IMR-90 (cell line): ENCODE measurements around the gene CLPTM1L. TPM values are rescaled to one million over a fixed set of nuclear protein-coding genes. Genes with fewer than 3 reads are reported as not detected.

Experiments used
- ATAC-seq: fragments of 200-7000 bp; cut with Tn5 transposase; 2 replicates; pipeline ENCODE4 v1.9.1; 2020; ENCODE audit warnings: low read depth, mild to moderate bottlenecking, moderate library complexity
- BruUV-seq: library from RNA; stranded (reverse); fragments of 400-500 nt; replicated peaks from 2 replicates; lab custom pipeline; 2021; lab: Mats Ljungman, UMichigan
- CTCF ChIA-PET: fragments of 300-600 bp; formaldehyde crosslinking; extraction: SDS; loops from one replicate; lab custom pipeline; 2021; ENCODE audit warnings: antibody characterized with exemption; lab: Yijun Ruan, JAX
- POLR2A ChIA-PET: fragments of 300-600 bp; sonication (Branson Sonifier 250); formaldehyde crosslinking; loops from one replicate; lab custom pipeline; 2022; ENCODE audit warnings: antibody characterized with exemption; ENCODE audit not compliant: unreplicated experiment; lab: Charles Lee
- DNase-seq: peaks from one replicate; pipeline ENCODE4 v3.0.0; 2013
- H2AFZ ChIP-seq: replicated peaks from 2 replicates; pipeline ENCODE3; 2013; ENCODE audit warnings: low read length, mild to moderate bottlenecking; ENCODE audit not compliant: poor library complexity
- H2AK5ac ChIP-seq: 2 replicates; pipeline ENCODE4 v1.6.1; 2013; ENCODE audit warnings: low read depth, low read length, inconsistent platforms
- H2AK9ac ChIP-seq: replicated peaks from 2 replicates; pipeline ENCODE3; 2013; ENCODE audit warnings: mild to moderate bottlenecking, low read depth, low read length, moderate library complexity; ENCODE audit not compliant: poor library complexity
- H2BK120ac ChIP-seq: 2 replicates; pipeline ENCODE4 v1.6.1; 2013; ENCODE audit warnings: low read depth, low read length, inconsistent platforms
- H2BK15ac ChIP-seq: 3 replicates; pipeline ENCODE4 v1.6.1; 2013; ENCODE audit warnings: low read depth, low read length, inconsistent platforms
- H2BK20ac ChIP-seq: 2 replicates; pipeline ENCODE4 v1.6.1; 2013; ENCODE audit warnings: low read depth, mild to moderate bottlenecking, inconsistent platforms, low read length, moderate library complexity
- H2BK5ac ChIP-seq: 2 replicates; pipeline ENCODE4 v1.6.1; 2013; ENCODE audit warnings: mild to moderate bottlenecking, low read depth, low read length, inconsistent platforms; ENCODE audit not compliant: poor library complexity, severe bottlenecking
- H3K14ac ChIP-seq: replicated peaks from 2 replicates; pipeline ENCODE4 v1.6.1; 2013; ENCODE audit warnings: low read depth, low read length, inconsistent platforms
- H3K18ac ChIP-seq: 2 replicates; pipeline ENCODE4 v1.6.1; 2013; ENCODE audit warnings: low read depth, low read length, control low read depth
- H3K23ac ChIP-seq: 2 replicates; pipeline ENCODE4 v1.6.1; 2013; ENCODE audit warnings: low read depth, low read length, inconsistent platforms
- H3K27ac ChIP-seq: 2 replicates; pipeline ENCODE4 v1.5.1; 2013; ENCODE audit warnings: mild to moderate bottlenecking, control low read depth, low read length; ENCODE audit not compliant: insufficient read depth
- H3K27me3 ChIP-seq: 2 replicates; pipeline ENCODE4 v1.6.1; 2013; ENCODE audit warnings: low read length; ENCODE audit not compliant: control insufficient read depth, insufficient read depth
- H3K36me3 ChIP-seq: 2 replicates; pipeline ENCODE4 v1.6.1; 2013; ENCODE audit warnings: low read length, mixed read lengths; ENCODE audit not compliant: control insufficient read depth, insufficient read depth
- H3K4ac ChIP-seq: 2 replicates; pipeline ENCODE4 v1.6.1; 2013; ENCODE audit warnings: low read depth, low read length, inconsistent platforms
- H3K4me1 ChIP-seq: 2 replicates; pipeline ENCODE4 v1.6.1; 2013; ENCODE audit warnings: low read length, mixed read lengths; ENCODE audit not compliant: control insufficient read depth, insufficient read depth
- H3K4me2 ChIP-seq: 2 replicates; pipeline ENCODE4 v1.6.1; 2013; ENCODE audit warnings: low read depth, mild to moderate bottlenecking, control low read depth, low read length, moderate library complexity
- H3K4me3 ChIP-seq: 2 replicates; pipeline ENCODE4 v1.5.1; 2013; ENCODE audit warnings: low read depth, mild to moderate bottlenecking, control low read depth, low read length, moderate library complexity; ENCODE audit not compliant: insufficient read depth
- H3K56ac ChIP-seq: 2 replicates; pipeline ENCODE4 v1.6.1; 2013; ENCODE audit warnings: low read length, inconsistent platforms; ENCODE audit not compliant: insufficient read depth; ENCODE audit errors: extremely low read depth
- H3K79me1 ChIP-seq, 2 experiments: 2 replicates each; pipeline ENCODE4 v1.6.1; 2013; ENCODE audit warnings: low read length in 2 of 2, inconsistent platforms in 1 of 2, low read depth in 1 of 2
- H3K9ac ChIP-seq: 2 replicates; pipeline ENCODE4 v1.6.1; 2013; ENCODE audit warnings: low read depth, low read length, control low read depth
- H3K9me1 ChIP-seq: 2 replicates; pipeline ENCODE4 v1.6.1; 2013; ENCODE audit warnings: low read length, inconsistent platforms; ENCODE audit not compliant: insufficient read depth
- H3K9me3 ChIP-seq: 2 replicates; pipeline ENCODE4 v1.6.1; 2013; ENCODE audit warnings: low read length; ENCODE audit not compliant: control insufficient read depth, insufficient read depth
- H4K20me1 ChIP-seq: 2 replicates; pipeline ENCODE4 v1.6.1; 2013; ENCODE audit warnings: low read length, inconsistent platforms; ENCODE audit not compliant: insufficient read depth
- H4K5ac ChIP-seq: 2 replicates; pipeline ENCODE4 v1.6.1; 2013; ENCODE audit warnings: mild to moderate bottlenecking, low read depth, low read length, control low read depth
- H4K8ac ChIP-seq, 2 experiments: 2 replicates each; pipeline ENCODE4 v1.6.1; 2013; ENCODE audit warnings: low read depth in 2 of 2, low read length in 2 of 2, control low read depth in 1 of 2, inconsistent platforms in 1 of 2
- H4K91ac ChIP-seq: 2 replicates; pipeline ENCODE4 v1.6.1; 2013; ENCODE audit warnings: low read depth, low read length, inconsistent platforms; ENCODE audit not compliant: insufficient read depth
- USF2 ChIP-seq: fragments of 150-350 bp; IDR thresholded peaks from 2 replicates; pipeline ENCODE4 v1.6.1; 2017; ENCODE audit warnings: mild to moderate bottlenecking, antibody characterized with exemption, low read length, low read depth
- WGBS, 2 experiments: methylation state at CpG; one replicate each; pipeline versions ENCODE4 v1.1.5 to v1.1.7; 2013; ENCODE audit warnings: missing lambda C conversion rate in 2 of 2; ENCODE audit not compliant: insufficient read length in 1 of 2; ENCODE audit errors: extremely low coverage in 2 of 2; 5-methylcytosine and 5-hydroxymethylcytosine counted together
- dilution Hi-C: fragments of 300-500 bp; cut with HindIII; formaldehyde crosslinking; loops from one replicate; pipeline ENCODE4 v1.14.3; 2018; ENCODE audit warnings: low sequenced_read_pairs; ENCODE audit not compliant: unreplicated experiment
- in situ Hi-C: fragments of 300-500 bp; cut with MboI; formaldehyde crosslinking; loops from 3 replicates; pipeline ENCODE4 v1.14.3; 2019; ENCODE audit warnings: low sequenced_read_pairs, inconsistent platforms, mixed read lengths
- intact Hi-C: fragments of 100-400 bp; cut with micrococcal nuclease; formaldehyde crosslinking; loops from 2 replicates; pipeline ENCODE4 v1.10.0; 2022
- polyA plus RNA-seq, 3 experiments: library from polyadenylated mRNA; depleted of rRNA; stranded (reverse); fragments of >200 nt; gene quantifications; 2 replicates each; pipeline ENCODE4 v1.2.3, GENCODE V29; 2012; ENCODE audit warnings: low replicate concordance in 1 of 3
- total RNA-seq: library from RNA; depleted of rRNA; stranded (reverse); fragments of >200 nt; gene quantifications from 2 replicates; pipeline ENCODE4 v1.2.3, GENCODE V29; 2012

CLPTM1L gene
- total and polyA plus RNA-seq, 2 of the 4 experiments (the other 2 are of a cell fraction) = 114 to 137 TPM

- Histone ChIP-seq H3K79me1 (peaks cover 13 to 29% of the 10 kb centered on the region in 2 experiments), H2BK120ac (no peak overlapping the region), H3K9me3 (no peaks in the 10 kb centered on the region), H3K27ac (peak overlapping the region; percentile 77), H2BK20ac (no peak overlapping the region), H2BK15ac (no peak overlapping the region), H3K4ac (peak overlapping the region; percentile 77; the same call in 1 of the 2 replicates), H3K27me3 (no peaks in the 10 kb centered on the region), H4K91ac (no peak overlapping the region; the same call in 1 of the 2 replicates), H3K9me1 (no peaks in the 10 kb centered on the region), H3K4me3 (peak overlapping the region; percentile 98), H3K14ac (peak overlapping the region; percentile 71), H3K4me1 (peaks cover 8% of the 10 kb centered on the region; the same call in 1 of the 2 replicates), H3K4me2 (peak overlapping the region; percentile 99), H4K8ac (peak overlapping the region; percentile 73 to 87; a peak in 2 of 4 replicates), H3K23ac (peak overlapping the region; percentile 65; the same call in 1 of the 2 replicates), H2AK9ac (peak overlapping the region; percentile 90), H4K20me1 (no peaks in the 10 kb centered on the region), H3K36me3 (peaks cover 20% of the 10 kb centered on the region), H2AK5ac (peak overlapping the region; percentile 91), H2BK5ac (no peak overlapping the region), H3K18ac (no peak overlapping the region), H3K56ac (no peak overlapping the region), H4K5ac (no peak overlapping the region), H3K9ac (peak overlapping the region; percentile 84), H2AFZ (peak overlapping the region; percentile 96)
- intact Hi-C loops (loop anchor here (2.0 kb wide), 1 partner anchor 301 kb away; no protein-coding TSS in a partner anchor), dilution Hi-C loops (no loop called here), in situ Hi-C loops (no loop called here)
- TSS peak; percentile 73 for BruUV-seq
- POLR2A ChIA-PET = no interaction called here
- DNase-seq (peak; percentile 12), ATAC-seq (peak; percentile 45)
- CTCF ChIA-PET = no interaction called here
- 12% methylated on average over 12 of the region's 61 CpGs; no CpG with 5 or more reads in 1 of the 2 experiments for WGBS, 2 experiments
- no peak for TF ChIP-seq USF2
These were observed 683 bp downstream of the CLPTM1L start for GRCh38 chr5:1343931-1344901.
